ENCODE data around the gene MMP7.

DNA sequence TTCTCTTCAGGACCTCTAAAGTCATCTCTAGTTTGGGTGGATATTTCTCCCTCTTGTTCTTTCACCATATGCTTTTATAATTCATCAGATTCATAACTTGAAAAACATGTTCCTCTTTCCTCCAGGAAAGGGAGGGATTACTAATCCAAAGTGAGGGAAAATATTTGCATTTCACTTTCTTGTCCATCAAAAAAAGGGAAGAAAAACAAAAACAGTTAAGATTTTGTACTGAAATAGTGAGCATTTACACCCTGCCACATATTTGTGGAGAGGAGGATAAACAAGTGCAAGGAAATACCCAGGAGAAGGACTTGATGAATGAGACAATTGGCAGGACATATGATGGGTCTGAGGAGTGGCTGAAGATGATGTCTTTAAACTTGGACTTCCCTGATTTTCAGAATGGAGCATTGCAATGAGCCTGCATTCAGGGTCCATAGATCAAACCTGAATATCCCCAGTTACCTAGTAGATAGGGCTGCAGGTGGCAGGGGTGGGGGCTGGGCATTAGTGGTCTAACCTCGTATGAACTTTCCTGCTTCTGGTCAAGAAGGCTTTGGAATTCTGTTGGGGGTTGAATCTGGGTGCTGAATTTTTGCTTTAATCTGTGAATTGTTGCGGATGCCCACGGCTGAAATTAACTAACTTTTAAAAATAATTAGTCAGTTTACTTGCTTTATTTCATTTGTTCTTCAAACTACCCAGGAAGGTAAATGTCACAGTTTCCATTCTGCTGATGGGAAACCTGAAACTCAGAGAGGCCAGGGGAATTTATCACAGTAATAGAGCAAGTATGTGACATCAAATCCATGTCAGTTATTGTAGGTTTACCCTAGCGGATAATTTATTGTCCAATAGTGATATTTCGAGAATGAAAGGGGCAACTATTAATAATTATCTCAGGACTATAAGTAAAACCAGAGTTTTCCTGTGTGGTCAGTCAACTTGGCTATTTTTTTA lies 41.1 kb downstream of the MMP7 start:
- TF ChIP-seq, protein P1, sequence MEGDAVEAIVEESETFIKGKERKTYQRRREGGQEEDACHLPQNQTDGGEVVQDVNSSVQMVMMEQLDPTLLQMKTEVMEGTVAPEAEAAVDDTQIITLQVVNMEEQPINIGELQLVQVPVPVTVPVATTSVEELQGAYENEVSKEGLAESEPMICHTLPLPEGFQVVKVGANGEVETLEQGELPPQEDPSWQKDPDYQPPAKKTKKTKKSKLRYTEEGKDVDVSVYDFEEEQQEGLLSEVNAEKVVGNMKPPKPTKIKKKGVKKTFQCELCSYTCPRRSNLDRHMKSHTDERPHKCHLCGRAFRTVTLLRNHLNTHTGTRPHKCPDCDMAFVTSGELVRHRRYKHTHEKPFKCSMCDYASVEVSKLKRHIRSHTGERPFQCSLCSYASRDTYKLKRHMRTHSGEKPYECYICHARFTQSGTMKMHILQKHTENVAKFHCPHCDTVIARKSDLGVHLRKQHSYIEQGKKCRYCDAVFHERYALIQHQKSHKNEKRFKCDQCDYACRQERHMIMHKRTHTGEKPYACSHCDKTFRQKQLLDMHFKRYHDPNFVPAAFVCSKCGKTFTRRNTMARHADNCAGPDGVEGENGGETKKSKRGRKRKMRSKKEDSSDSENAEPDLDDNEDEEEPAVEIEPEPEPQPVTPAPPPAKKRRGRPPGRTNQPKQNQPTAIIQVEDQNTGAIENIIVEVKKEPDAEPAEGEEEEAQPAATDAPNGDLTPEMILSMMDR (IDR thresholded peaks at IDR 0.05): no peak
- no peak for TF ChIP-seq EZH2 (IDR thresholded peaks at IDR 0.05)

Data from neural progenitor cell (in vitro differentiated cells).